GM12892 (cell line): ENCODE data around the gene ZNF407.

ENCODE experiments used
- POLR2A ChIP-seq: IDR thresholded peaks from 2 replicates; pipeline ENCODE4 v1.6.1; 2011; ENCODE audit warnings: low read depth, low read length, control low read depth
- TAF1 ChIP-seq: IDR thresholded peaks from 2 replicates; pipeline ENCODE4 v1.6.1; 2011; ENCODE audit warnings: low read depth, mild to moderate bottlenecking, control low read depth, low read length, borderline replicate concordance

- TF ChIP-seq TAF1 (no peak), POLR2A (no peak)
Observed at GRCh38 chr18:74610860-74611259, 13.2 kb downstream of the ZNF407 start.
